ENCODE results near the gene SSR3.

DNA sequence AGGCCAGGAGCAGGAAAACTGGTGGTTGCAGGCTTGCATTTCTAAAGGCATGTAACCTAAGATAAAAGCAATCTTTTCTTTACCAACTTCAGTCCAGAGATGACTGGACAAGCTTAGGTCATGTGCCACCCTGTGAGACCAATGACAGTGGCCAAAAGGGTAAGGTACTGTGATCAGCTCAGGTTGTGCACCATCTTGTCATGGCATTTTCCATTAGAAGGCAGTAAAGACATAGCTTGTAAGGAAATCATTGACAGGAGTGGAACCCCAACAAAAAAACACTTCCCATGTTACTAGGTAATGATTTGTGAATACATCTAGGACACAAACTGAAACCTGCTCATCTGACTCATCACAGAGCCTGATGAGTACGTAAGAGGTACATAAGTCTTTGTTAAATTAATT, 35.2 kb downstream of the SSR3 start:
- TF ChIP-seq, protein P1, sequence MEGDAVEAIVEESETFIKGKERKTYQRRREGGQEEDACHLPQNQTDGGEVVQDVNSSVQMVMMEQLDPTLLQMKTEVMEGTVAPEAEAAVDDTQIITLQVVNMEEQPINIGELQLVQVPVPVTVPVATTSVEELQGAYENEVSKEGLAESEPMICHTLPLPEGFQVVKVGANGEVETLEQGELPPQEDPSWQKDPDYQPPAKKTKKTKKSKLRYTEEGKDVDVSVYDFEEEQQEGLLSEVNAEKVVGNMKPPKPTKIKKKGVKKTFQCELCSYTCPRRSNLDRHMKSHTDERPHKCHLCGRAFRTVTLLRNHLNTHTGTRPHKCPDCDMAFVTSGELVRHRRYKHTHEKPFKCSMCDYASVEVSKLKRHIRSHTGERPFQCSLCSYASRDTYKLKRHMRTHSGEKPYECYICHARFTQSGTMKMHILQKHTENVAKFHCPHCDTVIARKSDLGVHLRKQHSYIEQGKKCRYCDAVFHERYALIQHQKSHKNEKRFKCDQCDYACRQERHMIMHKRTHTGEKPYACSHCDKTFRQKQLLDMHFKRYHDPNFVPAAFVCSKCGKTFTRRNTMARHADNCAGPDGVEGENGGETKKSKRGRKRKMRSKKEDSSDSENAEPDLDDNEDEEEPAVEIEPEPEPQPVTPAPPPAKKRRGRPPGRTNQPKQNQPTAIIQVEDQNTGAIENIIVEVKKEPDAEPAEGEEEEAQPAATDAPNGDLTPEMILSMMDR (conservative IDR thresholded peaks at IDR 0.05; ENCODE audit: low read length) = no peak
- no peak for TF ChIP-seq EZH2phosphoT487 (IDR thresholded peaks at IDR 0.05; ENCODE audit: borderline replicate concordance, low read depth, low read length)

Measured in OCI-LY7 (cell line).